ENCODE data around the gene MVB12B. TPM values are rescaled to one million over a fixed set of nuclear protein-coding genes. Genes with fewer than 3 reads are reported as not detected.

The MVB12B gene
- total RNA-seq, 1 donor from 2014 or later, result 47.8 TPM

DNA sequence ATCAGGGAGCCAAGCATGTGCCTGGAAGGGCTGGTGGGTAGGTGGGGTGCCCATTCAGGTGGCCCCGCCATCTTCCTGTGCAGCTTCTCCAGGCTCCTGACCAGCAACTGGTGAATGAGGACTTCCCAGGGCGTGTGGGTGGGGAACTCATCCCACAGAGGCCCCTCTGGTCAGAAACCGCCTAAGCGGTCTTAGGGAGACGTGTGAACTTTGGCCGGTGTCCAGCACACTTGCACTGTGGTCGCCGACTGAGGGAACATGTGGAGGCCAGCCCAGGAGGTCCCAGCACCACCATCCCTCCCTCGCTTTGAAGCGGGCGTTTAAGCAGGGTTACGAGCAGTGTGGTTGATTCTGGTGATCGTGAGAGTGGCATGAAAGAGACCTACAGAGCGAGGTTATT lies 77.8 kb downstream of the MVB12B start:
- Histone ChIP-seq H3K36me3 (peaks cover 57% of the 10 kb centered on the region), H3K4me1 (no peaks in the 10 kb centered on the region), H3K27me3 (ENCODE audit: low read depth) (no peaks in the 10 kb centered on the region), H3K4me3 (no peak overlapping the region), H3K27ac (no peak overlapping the region), H3K9me3 (no peaks in the 10 kb centered on the region)
- intact Hi-C loops (cut with DNase I), result no loop called here
- no peak for DNase-seq
- TF ChIP-seq, protein P1, sequence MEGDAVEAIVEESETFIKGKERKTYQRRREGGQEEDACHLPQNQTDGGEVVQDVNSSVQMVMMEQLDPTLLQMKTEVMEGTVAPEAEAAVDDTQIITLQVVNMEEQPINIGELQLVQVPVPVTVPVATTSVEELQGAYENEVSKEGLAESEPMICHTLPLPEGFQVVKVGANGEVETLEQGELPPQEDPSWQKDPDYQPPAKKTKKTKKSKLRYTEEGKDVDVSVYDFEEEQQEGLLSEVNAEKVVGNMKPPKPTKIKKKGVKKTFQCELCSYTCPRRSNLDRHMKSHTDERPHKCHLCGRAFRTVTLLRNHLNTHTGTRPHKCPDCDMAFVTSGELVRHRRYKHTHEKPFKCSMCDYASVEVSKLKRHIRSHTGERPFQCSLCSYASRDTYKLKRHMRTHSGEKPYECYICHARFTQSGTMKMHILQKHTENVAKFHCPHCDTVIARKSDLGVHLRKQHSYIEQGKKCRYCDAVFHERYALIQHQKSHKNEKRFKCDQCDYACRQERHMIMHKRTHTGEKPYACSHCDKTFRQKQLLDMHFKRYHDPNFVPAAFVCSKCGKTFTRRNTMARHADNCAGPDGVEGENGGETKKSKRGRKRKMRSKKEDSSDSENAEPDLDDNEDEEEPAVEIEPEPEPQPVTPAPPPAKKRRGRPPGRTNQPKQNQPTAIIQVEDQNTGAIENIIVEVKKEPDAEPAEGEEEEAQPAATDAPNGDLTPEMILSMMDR (IDR thresholded peaks at IDR 0.05), result no peak
- no peak for ATAC-seq

DNA sequence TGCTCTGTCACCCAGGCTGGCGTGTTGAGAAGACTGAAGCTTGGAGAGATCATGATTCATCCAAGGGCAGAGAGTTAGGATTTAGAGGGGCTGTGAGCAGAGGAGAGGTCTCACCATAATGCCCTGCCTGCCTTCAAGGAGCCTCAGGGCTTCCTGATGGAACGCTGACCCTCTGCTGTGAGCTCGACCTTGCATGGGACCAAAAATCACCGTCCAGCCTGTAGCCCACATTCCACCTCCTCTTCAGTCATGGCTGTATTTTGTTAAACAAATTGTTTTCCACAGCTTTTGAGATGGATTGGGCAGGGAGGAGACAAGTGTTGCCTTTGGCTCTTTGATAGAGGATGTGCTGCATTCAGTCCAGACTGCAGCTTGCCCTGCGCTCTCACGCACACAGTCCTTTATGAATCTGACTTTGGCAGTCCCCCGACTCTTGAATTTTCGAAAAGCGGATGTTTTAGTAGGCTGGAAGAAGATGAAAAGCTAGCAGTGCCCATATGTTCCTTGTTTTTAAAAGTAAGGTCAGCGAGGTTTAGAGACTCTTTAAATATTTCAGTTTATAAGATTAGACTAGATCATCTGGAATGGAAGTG lies 79.5 kb downstream of the MVB12B start:
- no peaks in the 10 kb centered on the region for H3K4me1 ChIP-seq
- H3K36me3 ChIP-seq, result peaks cover 56% of the 10 kb centered on the region
- H3K9me3 ChIP-seq, result no peaks in the 10 kb centered on the region
- TF ChIP-seq, protein P1 (IDR thresholded peaks at IDR 0.05), result no peak
- H3K27ac ChIP-seq, result no peak overlapping the region
- intact Hi-C loops (cut with DNase I), result no loop called here
- no peak for DNase-seq
- no peaks in the 10 kb centered on the region for H3K27me3 ChIP-seq (ENCODE audit: low read depth)
- no peak for ATAC-seq
- no peak overlapping the region for H3K4me3 ChIP-seq

DNA sequence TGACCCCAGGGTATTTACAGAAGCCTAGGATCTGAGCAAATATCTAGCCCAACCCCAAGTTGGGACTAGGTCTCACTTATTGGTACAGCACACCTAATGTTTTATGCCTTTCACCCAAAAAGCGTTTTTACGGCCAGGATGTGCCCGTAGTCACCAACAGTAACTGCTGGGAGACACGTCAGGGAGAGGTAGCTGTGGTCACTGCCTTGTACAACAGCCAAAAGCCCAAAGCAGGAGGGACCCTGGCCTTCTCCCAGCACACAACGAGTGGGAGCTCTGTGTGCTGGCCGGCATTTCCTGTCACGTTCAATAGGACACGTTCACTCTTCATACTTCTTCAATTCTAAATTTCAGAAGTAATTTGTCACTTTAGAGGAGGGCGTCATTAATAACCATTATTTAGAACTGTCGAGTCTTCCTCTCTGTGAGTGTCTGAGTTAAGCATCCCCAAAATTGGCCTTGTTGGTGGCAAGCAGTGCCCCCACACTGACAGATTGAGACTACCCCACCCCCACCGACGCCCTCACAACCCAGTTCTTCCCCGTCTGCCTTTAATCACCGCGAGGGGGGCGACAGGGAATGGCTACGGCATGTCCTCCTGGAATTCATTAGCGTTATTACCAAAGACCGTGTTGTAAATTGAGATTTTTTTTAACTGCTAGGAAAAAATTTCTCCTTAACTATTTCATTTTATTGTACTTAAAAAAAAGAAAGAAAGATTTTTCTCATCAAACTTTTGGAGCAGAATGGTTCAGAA lies 80.7 kb downstream of the MVB12B start:
- Histone ChIP-seq H3K27me3 (ENCODE audit: low read depth) (no peaks in the 10 kb centered on the region), H3K9me3 (no peaks in the 10 kb centered on the region), H3K4me1 (no peaks in the 10 kb centered on the region), H3K27ac (no peak overlapping the region), H3K4me3 (no peak overlapping the region), H3K36me3 (peaks cover 46% of the 10 kb centered on the region)
- TF ChIP-seq, protein P1 (IDR thresholded peaks at IDR 0.05), result no peak
- intact Hi-C loops (cut with DNase I), result no loop called here
- no peak for ATAC-seq
- no peak for DNase-seq

- Histone ChIP-seq H3K9me3 (no peaks in the 10 kb centered on the region), H3K27me3 (ENCODE audit: low read depth) (no peaks in the 10 kb centered on the region), H3K4me1 (no peaks in the 10 kb centered on the region), H3K27ac (no peak overlapping the region), H3K36me3 (peaks cover 39% of the 10 kb centered on the region), H3K4me3 (no peak overlapping the region)
- ATAC-seq, result no peak
- no peak for DNase-seq
- TF ChIP-seq, protein P1 (IDR thresholded peaks at IDR 0.05), result no peak
- intact Hi-C loops (cut with DNase I), result no loop called here
These were observed 81.4 kb downstream of the MVB12B start for GRCh38 chr9:126408004-126408403.

GRCh38 chr9:126410229-126410628 lies 83.6 kb downstream of the MVB12B start:
- intact Hi-C loops (cut with DNase I), result no loop called here
- H3K9me3 ChIP-seq, result no peaks in the 10 kb centered on the region
- TF ChIP-seq, protein P1 (IDR thresholded peaks at IDR 0.05), result no peak

More at GRCh38 chr9:126410229-126410628, 83.6 kb downstream of the MVB12B start:
- H3K4me3 ChIP-seq, result no peak overlapping the region
- H3K36me3 ChIP-seq, result peaks cover 31% of the 10 kb centered on the region
- no peaks in the 10 kb centered on the region for H3K27me3 ChIP-seq (ENCODE audit: low read depth)
- H3K4me1 ChIP-seq, result no peaks in the 10 kb centered on the region
- DNase-seq (no peak), ATAC-seq (no peak)
- no peak overlapping the region for H3K27ac ChIP-seq
